ENCODE data around the gene NUDT3. TPM values are rescaled to one million over a fixed set of nuclear protein-coding genes. Genes with fewer than 3 reads are reported as not detected.

The NUDT3 gene
- total and polyA plus RNA-seq, 4 donors, result 3.2 to 20.2 (median 9.5) TPM

DNA sequence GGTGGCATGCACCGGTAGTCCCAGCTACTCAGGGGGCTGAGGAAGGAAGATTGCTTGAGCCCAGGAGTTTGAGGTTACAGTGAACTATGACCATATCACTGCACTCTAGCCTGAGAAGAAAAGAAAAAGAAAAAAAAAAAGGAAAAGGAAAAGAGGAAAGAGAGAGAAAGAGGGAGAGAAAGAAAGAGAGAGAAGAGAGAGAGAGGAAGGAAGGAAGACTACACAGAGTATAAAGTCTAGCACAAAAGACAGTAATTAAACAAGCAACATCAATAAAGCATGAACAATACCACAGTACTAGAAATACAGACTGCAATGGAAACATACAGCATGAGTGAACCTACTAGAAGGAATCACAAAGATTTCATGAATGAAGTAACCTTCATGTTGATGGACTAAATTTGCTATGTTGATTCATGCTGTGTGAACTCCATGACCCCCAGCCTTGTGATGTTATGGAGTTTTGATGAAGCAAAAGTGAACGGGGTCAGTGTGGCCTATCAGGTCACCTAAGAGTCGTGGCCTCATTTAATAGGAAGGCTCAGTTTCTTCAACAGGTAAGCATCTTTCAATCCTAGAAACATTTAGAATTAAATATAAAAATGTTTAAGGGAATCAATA is 57.6 kb downstream of the NUDT3 start:
- no peaks in the 10 kb centered on the region for H3K27me3 ChIP-seq (ENCODE audit: control insufficient read depth in 4 of 4, insufficient read depth in 4 of 4, low read length in 3 of 4)
- H3K4me1 ChIP-seq (ENCODE audit: control insufficient read depth in 4 of 4, insufficient read depth in 4 of 4, low read length in 3 of 4), result peaks cover 0 to 2% (median 0%) of the 10 kb centered on the region in 4 donors
- H3K4me3 ChIP-seq (ENCODE audit: low read depth in 1 of 3, low read length in 3 of 3), result no peak overlapping the region
- DNase-seq (ENCODE audit: low spot score), result no peak
- peaks cover 0 to 6% (median under 1%) of the 10 kb centered on the region in 4 donors for H3K36me3 ChIP-seq (ENCODE audit: control insufficient read depth in 4 of 4, insufficient read depth in 3 of 4, low read depth in 1 of 4, low read length in 3 of 4)
- H3K9ac ChIP-seq (ENCODE audit: low read depth in 1 of 2, low read length in 2 of 2), result no peak overlapping the region
- WGBS, result 88% methylated on average over 3 of the region's 3 CpGs
- peak; percentile 18 to 26 for TF ChIP-seq RXRA (IDR thresholded peaks at IDR 0.05)
- no peak for TF ChIP-seq GABPA (IDR thresholded peaks at IDR 0.05 in 1 of 2, conservative IDR thresholded peaks at IDR 0.05 in 1 of 2)
- no peaks in the 10 kb centered on the region for H3K9me3 ChIP-seq (ENCODE audit: control insufficient read depth in 4 of 4, low read length in 3 of 4)
- H3K27ac ChIP-seq (ENCODE audit: low read depth in 1 of 2, low read length in 2 of 2), result no peak overlapping the region

GRCh38 chr6:34333858-34334257 is 58.6 kb downstream of the NUDT3 start:
- Histone ChIP-seq H3K27ac (ENCODE audit: low read depth in 1 of 2, low read length in 2 of 2) (no peak overlapping the region), H3K36me3 (ENCODE audit: control insufficient read depth in 4 of 4, insufficient read depth in 3 of 4, low read depth in 1 of 4, low read length in 3 of 4) (peaks cover 0 to 6% (median under 1%) of the 10 kb centered on the region in 4 donors)
- no peak for DNase-seq (ENCODE audit: low spot score)

More at GRCh38 chr6:34333858-34334257, 58.6 kb downstream of the NUDT3 start:
- H3K27me3 ChIP-seq (ENCODE audit: control insufficient read depth in 4 of 4, insufficient read depth in 4 of 4, low read length in 3 of 4), result no peaks in the 10 kb centered on the region
- H3K9ac ChIP-seq (ENCODE audit: low read depth in 1 of 2, low read length in 2 of 2), result no peak overlapping the region
- TF ChIP-seq, protein P1, sequence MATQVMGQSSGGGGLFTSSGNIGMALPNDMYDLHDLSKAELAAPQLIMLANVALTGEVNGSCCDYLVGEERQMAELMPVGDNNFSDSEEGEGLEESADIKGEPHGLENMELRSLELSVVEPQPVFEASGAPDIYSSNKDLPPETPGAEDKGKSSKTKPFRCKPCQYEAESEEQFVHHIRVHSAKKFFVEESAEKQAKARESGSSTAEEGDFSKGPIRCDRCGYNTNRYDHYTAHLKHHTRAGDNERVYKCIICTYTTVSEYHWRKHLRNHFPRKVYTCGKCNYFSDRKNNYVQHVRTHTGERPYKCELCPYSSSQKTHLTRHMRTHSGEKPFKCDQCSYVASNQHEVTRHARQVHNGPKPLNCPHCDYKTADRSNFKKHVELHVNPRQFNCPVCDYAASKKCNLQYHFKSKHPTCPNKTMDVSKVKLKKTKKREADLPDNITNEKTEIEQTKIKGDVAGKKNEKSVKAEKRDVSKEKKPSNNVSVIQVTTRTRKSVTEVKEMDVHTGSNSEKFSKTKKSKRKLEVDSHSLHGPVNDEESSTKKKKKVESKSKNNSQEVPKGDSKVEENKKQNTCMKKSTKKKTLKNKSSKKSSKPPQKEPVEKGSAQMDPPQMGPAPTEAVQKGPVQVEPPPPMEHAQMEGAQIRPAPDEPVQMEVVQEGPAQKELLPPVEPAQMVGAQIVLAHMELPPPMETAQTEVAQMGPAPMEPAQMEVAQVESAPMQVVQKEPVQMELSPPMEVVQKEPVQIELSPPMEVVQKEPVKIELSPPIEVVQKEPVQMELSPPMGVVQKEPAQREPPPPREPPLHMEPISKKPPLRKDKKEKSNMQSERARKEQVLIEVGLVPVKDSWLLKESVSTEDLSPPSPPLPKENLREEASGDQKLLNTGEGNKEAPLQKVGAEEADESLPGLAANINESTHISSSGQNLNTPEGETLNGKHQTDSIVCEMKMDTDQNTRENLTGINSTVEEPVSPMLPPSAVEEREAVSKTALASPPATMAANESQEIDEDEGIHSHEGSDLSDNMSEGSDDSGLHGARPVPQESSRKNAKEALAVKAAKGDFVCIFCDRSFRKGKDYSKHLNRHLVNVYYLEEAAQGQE (IDR thresholded peaks at IDR 0.05), result no peak
- TF ChIP-seq HNF4G (IDR thresholded peaks at IDR 0.05) (no peak), RAD21 (IDR thresholded peaks at IDR 0.05) (no peak), MAX (IDR thresholded peaks at IDR 0.05) (no peak), FOXA1 (IDR thresholded peaks at IDR 0.05) (no peak), YY1 (IDR thresholded peaks at IDR 0.05) (no peak), RXRA (IDR thresholded peaks at IDR 0.05) (no peak), NR2F2 (IDR thresholded peaks at IDR 0.05) (no peak), FOXA2 (IDR thresholded peaks at IDR 0.05) (no peak), JUND (IDR thresholded peaks at IDR 0.05) (no peak), EGR1 (IDR thresholded peaks at IDR 0.05; ENCODE audit: low read depth in 2 of 2) (no peak), HNF4A (conservative IDR thresholded peaks at IDR 0.05) (no peak), TAF1 (conservative IDR thresholded peaks at IDR 0.05) (no peak), SP1 (IDR thresholded peaks at IDR 0.05) (no peak), GABPA (IDR thresholded peaks at IDR 0.05 in 1 of 2, conservative IDR thresholded peaks at IDR 0.05 in 1 of 2) (no peak)
- TF ChIP-seq, protein P2, sequence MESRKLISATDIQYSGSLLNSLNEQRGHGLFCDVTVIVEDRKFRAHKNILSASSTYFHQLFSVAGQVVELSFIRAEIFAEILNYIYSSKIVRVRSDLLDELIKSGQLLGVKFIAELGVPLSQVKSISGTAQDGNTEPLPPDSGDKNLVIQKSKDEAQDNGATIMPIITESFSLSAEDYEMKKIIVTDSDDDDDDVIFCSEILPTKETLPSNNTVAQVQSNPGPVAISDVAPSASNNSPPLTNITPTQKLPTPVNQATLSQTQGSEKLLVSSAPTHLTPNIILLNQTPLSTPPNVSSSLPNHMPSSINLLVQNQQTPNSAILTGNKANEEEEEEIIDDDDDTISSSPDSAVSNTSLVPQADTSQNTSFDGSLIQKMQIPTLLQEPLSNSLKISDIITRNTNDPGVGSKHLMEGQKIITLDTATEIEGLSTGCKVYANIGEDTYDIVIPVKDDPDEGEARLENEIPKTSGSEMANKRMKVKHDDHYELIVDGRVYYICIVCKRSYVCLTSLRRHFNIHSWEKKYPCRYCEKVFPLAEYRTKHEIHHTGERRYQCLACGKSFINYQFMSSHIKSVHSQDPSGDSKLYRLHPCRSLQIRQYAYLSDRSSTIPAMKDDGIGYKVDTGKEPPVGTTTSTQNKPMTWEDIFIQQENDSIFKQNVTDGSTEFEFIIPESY (IDR thresholded peaks at IDR 0.05), result no peak
- TF ChIP-seq, protein P3, sequence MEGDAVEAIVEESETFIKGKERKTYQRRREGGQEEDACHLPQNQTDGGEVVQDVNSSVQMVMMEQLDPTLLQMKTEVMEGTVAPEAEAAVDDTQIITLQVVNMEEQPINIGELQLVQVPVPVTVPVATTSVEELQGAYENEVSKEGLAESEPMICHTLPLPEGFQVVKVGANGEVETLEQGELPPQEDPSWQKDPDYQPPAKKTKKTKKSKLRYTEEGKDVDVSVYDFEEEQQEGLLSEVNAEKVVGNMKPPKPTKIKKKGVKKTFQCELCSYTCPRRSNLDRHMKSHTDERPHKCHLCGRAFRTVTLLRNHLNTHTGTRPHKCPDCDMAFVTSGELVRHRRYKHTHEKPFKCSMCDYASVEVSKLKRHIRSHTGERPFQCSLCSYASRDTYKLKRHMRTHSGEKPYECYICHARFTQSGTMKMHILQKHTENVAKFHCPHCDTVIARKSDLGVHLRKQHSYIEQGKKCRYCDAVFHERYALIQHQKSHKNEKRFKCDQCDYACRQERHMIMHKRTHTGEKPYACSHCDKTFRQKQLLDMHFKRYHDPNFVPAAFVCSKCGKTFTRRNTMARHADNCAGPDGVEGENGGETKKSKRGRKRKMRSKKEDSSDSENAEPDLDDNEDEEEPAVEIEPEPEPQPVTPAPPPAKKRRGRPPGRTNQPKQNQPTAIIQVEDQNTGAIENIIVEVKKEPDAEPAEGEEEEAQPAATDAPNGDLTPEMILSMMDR (IDR thresholded peaks at IDR 0.05; ENCODE audit: low read depth, low read length, missing input control), result no peak
- TF ChIP-seq, protein P4, sequence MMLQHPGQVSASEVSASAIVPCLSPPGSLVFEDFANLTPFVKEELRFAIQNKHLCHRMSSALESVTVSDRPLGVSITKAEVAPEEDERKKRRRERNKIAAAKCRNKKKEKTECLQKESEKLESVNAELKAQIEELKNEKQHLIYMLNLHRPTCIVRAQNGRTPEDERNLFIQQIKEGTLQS (IDR thresholded peaks at IDR 0.05), result no peak
- WGBS, result 91% methylated on average over 6 of the region's 6 CpGs
- H3K4me3 ChIP-seq (ENCODE audit: low read depth in 1 of 3, low read length in 3 of 3), result no peak overlapping the region
- peaks cover 0 to 2% (median 0%) of the 10 kb centered on the region in 4 donors for H3K4me1 ChIP-seq (ENCODE audit: control insufficient read depth in 4 of 4, insufficient read depth in 4 of 4, low read length in 3 of 4)
- H3K9me3 ChIP-seq (ENCODE audit: control insufficient read depth in 4 of 4, low read length in 3 of 4), result no peaks in the 10 kb centered on the region
